Measurements from ENCODE around the gene CPT2. TPM values are rescaled to one million over a fixed set of nuclear protein-coding genes. Genes with fewer than 3 reads are reported as not detected.

Gene CPT2
- total RNA-seq, 1 donor from 2014 or later = 19.0 TPM

GRCh38 chr1:53220171-53220961, 23.7 kb downstream of the CPT2 start, which contains the start of gene CZIB:
Gene CZIB (minus strand): TSS chr1:53220634. CDS start chr1:53220575, 59 bp downstream.
- H3K27me3 Mint-ChIP-seq (ENCODE audit: insufficient read depth, low read depth) = no peaks in the 10 kb centered on the region
- no peaks in the 10 kb centered on the region for H4K20me1 ChIP-seq (ENCODE audit: low read depth)
- H3K36me3 Mint-ChIP-seq = peaks cover 8% of the 10 kb centered on the region
- H3K9me3 ChIP-seq (ENCODE audit: low read depth) = no peaks in the 10 kb centered on the region
- H3K36me3 ChIP-seq = no peaks in the 10 kb centered on the region
- no peaks in the 10 kb centered on the region for H3K27me3 ChIP-seq
- H2AFZ ChIP-seq (replicated peaks) = peak within 1 kb of the TSS; percentile 28
- no peaks in the 10 kb centered on the region for H3K9me3 Mint-ChIP-seq
- peak within 1 kb of the TSS; percentile 54 for H3K4me3 ChIP-seq
- peaks cover 23% of the 10 kb centered on the region for H3K4me1 Mint-ChIP-seq
- H3K4me1 ChIP-seq = peaks cover 10% of the 10 kb centered on the region
- H3K27ac Mint-ChIP-seq = peak within 1 kb of the TSS; percentile 98
- TF ChIP-seq EZH2 (IDR thresholded peaks at IDR 0.05) = peak; percentile 38
- TF ChIP-seq EZH2phosphoT487 (IDR thresholded peaks at IDR 0.05) = no peak
- peak within 1 kb of the TSS; percentile 93 for H3K4me3 Mint-ChIP-seq
- peak within 1 kb of the TSS; percentile 13 for H3K27ac ChIP-seq
- peak within 1 kb of the TSS; percentile 89 for H3K4me2 ChIP-seq
- peaks cover 6% of the 10 kb centered on the region for H3F3A ChIP-seq (ENCODE audit: low read depth)
- peak within 1 kb of the TSS; percentile 3 for H3K9ac ChIP-seq
- H3K79me2 ChIP-seq (ENCODE audit: low read depth) = peaks cover 16% of the 10 kb centered on the region
- DNase-seq (ENCODE audit: low spot score) = peak; percentile 95

GRCh38 chr1:53220962-53221286, 24.3 kb downstream of the CPT2 start:
- H3K27ac Mint-ChIP-seq = peak overlapping the region; percentile 98
- no peaks in the 10 kb centered on the region for H3K27me3 Mint-ChIP-seq (ENCODE audit: insufficient read depth, low read depth)
- H3K9me3 Mint-ChIP-seq = no peaks in the 10 kb centered on the region

GRCh38 chr1:53237638-53238037, 41.0 kb downstream of the CPT2 start:
- H3K9ac ChIP-seq = peak overlapping the region; percentile 89
- peaks cover 9% of the 10 kb centered on the region for H3K4me1 ChIP-seq
- H3K9me3 ChIP-seq (ENCODE audit: low read depth) = no peaks in the 10 kb centered on the region
- peaks cover 34% of the 10 kb centered on the region for H3K79me2 ChIP-seq (ENCODE audit: low read depth)
- H3K36me3 ChIP-seq = no peaks in the 10 kb centered on the region
- H3K4me3 ChIP-seq = peak overlapping the region; percentile 83
- DNase-seq (ENCODE audit: low spot score) = peak; percentile 8
- Mint-ChIP-seq H3K27me3 (ENCODE audit: insufficient read depth, low read depth) (peaks cover 2% of the 10 kb centered on the region), H3K27ac (peak overlapping the region; percentile 21), H3K9me3 (no peaks in the 10 kb centered on the region), H3K4me3 (peak overlapping the region; percentile 90), H3K36me3 (peaks cover 9% of the 10 kb centered on the region), H3K4me1 (peaks cover 22% of the 10 kb centered on the region)
- peaks cover 3% of the 10 kb centered on the region for H3K27me3 ChIP-seq
- H3K27ac ChIP-seq = no peak overlapping the region
- H2AFZ ChIP-seq (replicated peaks) = peak overlapping the region; percentile 73
- peak overlapping the region; percentile 87 for H3K4me2 ChIP-seq
- TF ChIP-seq EZH2 (IDR thresholded peaks at IDR 0.05) = no peak
- no peak for TF ChIP-seq EZH2phosphoT487 (IDR thresholded peaks at IDR 0.05)
- TF ChIP-seq CTCF (IDR thresholded peaks at IDR 0.05) = no peak
- H3F3A ChIP-seq (ENCODE audit: low read depth) = peaks cover 5% of the 10 kb centered on the region
- H4K20me1 ChIP-seq (ENCODE audit: low read depth) = no peaks in the 10 kb centered on the region

More at GRCh38 chr1:53220962-53221286, 24.3 kb downstream of the CPT2 start:
- H3K36me3 Mint-ChIP-seq = peaks cover 8% of the 10 kb centered on the region
- Histone ChIP-seq H3K4me3 (peak overlapping the region; percentile 54), H3K9me3 (ENCODE audit: low read depth) (no peaks in the 10 kb centered on the region), H3K9ac (peak overlapping the region; percentile 3), H3K27me3 (no peaks in the 10 kb centered on the region), H3K4me2 (peak overlapping the region; percentile 89), H3K79me2 (ENCODE audit: low read depth) (peaks cover 16% of the 10 kb centered on the region), H3F3A (ENCODE audit: low read depth) (peaks cover 6% of the 10 kb centered on the region), H3K4me1 (peaks cover 10% of the 10 kb centered on the region), H3K27ac (no peak overlapping the region), H2AFZ (replicated peaks) (peak overlapping the region; percentile 28), H3K36me3 (no peaks in the 10 kb centered on the region), H4K20me1 (ENCODE audit: low read depth) (no peaks in the 10 kb centered on the region)
- peaks cover 23% of the 10 kb centered on the region for H3K4me1 Mint-ChIP-seq
- H3K4me3 Mint-ChIP-seq = peak overlapping the region; percentile 93
- TF ChIP-seq EZH2 (IDR thresholded peaks at IDR 0.05) (no peak), CTCF (IDR thresholded peaks at IDR 0.05) (no peak), EZH2phosphoT487 (IDR thresholded peaks at IDR 0.05) (no peak)
- DNase-seq (ENCODE audit: low spot score) = no peak
